Measurements from ENCODE around the gene ATXN7L1.

The ATXN7L1 gene

DNA sequence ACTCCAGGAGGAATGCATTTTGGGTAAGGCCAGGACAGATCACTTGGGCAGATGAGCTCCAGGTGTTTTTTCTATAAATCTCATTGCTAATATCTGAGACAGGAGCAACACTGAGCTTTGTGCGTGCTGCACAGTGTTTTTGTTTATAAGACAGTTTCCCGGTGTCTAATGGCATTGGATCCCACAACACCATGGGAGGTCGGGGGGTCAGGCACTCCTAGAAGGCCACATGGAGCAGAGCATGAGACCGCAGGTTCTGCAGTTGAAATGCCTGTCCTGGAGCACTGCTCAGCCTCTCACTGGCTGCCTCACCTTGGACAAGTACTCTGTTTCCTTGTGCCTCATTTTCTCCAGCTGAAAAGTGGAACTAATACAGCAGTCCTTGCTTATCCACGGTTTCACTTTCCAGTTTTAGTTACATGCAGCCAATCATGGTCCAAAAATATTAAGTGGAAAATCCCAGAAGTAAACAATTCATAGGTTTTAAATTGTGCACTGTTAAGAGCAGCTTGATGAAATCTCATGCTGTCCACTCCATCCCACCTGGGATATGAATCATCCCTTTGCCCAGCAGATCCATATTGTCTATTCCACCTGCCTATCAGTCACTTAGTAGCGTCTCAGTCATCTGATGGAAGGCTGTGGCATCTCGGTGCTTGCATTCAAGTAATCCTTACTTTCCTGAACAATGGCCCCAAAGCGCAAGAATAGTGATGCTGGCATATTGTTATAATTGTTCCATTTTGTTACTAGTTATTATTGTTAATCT, 35.2 kb downstream of the ATXN7L1 start:
- Histone ChIP-seq H3K4me2 (ENCODE audit: low read length) (no peak overlapping the region), H3K9ac (no peak overlapping the region), H2AFZ (no peak overlapping the region), H3K79me2 (peaks cover 10% of the 10 kb centered on the region), H3K9me3 (ENCODE audit: control insufficient read depth, low read length) (no peaks in the 10 kb centered on the region), H3K27ac (no peak overlapping the region), H3K4me1 (no peaks in the 10 kb centered on the region), H3K4me3 (ENCODE audit: low read depth, low read length) (no peak overlapping the region), H3K36me3 (ENCODE audit: control insufficient read depth, insufficient read depth, low read length) (no peaks in the 10 kb centered on the region), H3K27me3 (ENCODE audit: control insufficient read depth, insufficient read depth, low read length) (no peaks in the 10 kb centered on the region)
- TF ChIP-seq, protein P1, sequence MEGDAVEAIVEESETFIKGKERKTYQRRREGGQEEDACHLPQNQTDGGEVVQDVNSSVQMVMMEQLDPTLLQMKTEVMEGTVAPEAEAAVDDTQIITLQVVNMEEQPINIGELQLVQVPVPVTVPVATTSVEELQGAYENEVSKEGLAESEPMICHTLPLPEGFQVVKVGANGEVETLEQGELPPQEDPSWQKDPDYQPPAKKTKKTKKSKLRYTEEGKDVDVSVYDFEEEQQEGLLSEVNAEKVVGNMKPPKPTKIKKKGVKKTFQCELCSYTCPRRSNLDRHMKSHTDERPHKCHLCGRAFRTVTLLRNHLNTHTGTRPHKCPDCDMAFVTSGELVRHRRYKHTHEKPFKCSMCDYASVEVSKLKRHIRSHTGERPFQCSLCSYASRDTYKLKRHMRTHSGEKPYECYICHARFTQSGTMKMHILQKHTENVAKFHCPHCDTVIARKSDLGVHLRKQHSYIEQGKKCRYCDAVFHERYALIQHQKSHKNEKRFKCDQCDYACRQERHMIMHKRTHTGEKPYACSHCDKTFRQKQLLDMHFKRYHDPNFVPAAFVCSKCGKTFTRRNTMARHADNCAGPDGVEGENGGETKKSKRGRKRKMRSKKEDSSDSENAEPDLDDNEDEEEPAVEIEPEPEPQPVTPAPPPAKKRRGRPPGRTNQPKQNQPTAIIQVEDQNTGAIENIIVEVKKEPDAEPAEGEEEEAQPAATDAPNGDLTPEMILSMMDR (IDR thresholded peaks at IDR 0.05): no peak

DNA sequence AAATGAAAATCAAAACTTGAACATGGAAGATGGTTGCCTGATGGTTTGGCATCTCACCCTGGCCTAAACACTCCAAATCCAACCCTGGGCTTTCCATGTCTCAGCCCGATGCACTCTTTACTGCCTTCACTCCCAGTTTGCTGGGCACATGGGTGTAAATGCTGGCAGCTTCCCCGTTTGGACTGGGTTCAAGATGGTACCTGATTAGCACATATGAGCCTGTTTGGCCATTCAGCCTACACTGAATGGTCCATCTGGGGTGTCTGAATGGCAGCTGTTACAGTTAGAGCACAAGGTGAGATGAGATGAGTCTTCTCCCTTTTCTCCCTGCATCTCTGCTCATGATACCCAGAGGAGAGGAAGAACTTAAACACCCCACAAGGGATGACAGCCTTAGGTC, 37.1 kb downstream of the ATXN7L1 start:
- Histone ChIP-seq H3K27me3 (ENCODE audit: control insufficient read depth, insufficient read depth, low read length) (no peaks in the 10 kb centered on the region), H3K4me1 (no peaks in the 10 kb centered on the region), H3K9ac (no peak overlapping the region), H2AFZ (no peak overlapping the region), H3K4me2 (ENCODE audit: low read length) (no peak overlapping the region), H3K9me3 (ENCODE audit: control insufficient read depth, low read length) (no peaks in the 10 kb centered on the region), H3K27ac (no peak overlapping the region), H3K4me3 (ENCODE audit: low read depth, low read length) (no peak overlapping the region), H3K79me2 (peaks cover 7% of the 10 kb centered on the region), H3K36me3 (ENCODE audit: control insufficient read depth, insufficient read depth, low read length) (no peaks in the 10 kb centered on the region)
- TF ChIP-seq, protein P1 (IDR thresholded peaks at IDR 0.05): no peak

DNA sequence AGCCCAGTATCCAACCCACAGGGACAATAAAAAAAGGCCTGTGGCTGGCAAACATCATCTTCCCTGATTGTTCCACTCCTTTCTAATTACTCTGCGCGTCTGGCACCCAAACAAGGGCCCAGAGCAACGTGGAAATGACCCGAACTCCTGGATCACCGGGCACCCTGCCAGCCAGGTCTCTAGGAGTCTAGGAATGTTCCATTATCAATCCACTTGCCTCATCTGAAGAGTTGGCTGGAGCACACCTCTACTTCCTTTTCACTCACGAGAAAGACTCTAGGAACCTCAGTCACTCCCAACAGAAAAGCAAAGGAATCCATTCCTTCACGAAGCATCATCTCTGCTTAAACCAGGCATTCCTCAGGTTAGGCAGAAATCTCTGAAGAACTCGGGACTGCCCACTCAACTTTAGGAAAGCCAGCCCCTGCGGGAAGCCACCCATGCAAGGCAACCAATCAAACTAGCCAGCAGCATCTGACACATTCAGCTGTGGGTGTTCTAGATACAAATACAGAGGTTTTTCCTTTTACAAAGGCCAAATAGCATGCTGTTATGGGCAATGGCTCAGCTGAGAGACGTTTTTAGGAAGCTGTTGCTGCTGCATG, 37.7 kb downstream of the ATXN7L1 start:
- Histone ChIP-seq H3K9ac (no peak overlapping the region), H3K4me3 (ENCODE audit: low read depth, low read length) (no peak overlapping the region), H3K4me1 (no peaks in the 10 kb centered on the region), H3K79me2 (peaks cover 7% of the 10 kb centered on the region), H3K4me2 (ENCODE audit: low read length) (no peak overlapping the region), H2AFZ (no peak overlapping the region), H3K36me3 (ENCODE audit: control insufficient read depth, insufficient read depth, low read length) (no peaks in the 10 kb centered on the region), H3K27ac (no peak overlapping the region), H3K27me3 (ENCODE audit: control insufficient read depth, insufficient read depth, low read length) (no peaks in the 10 kb centered on the region), H3K9me3 (ENCODE audit: control insufficient read depth, low read length) (no peaks in the 10 kb centered on the region)
- TF ChIP-seq, protein P1 (IDR thresholded peaks at IDR 0.05): no peak

DNA sequence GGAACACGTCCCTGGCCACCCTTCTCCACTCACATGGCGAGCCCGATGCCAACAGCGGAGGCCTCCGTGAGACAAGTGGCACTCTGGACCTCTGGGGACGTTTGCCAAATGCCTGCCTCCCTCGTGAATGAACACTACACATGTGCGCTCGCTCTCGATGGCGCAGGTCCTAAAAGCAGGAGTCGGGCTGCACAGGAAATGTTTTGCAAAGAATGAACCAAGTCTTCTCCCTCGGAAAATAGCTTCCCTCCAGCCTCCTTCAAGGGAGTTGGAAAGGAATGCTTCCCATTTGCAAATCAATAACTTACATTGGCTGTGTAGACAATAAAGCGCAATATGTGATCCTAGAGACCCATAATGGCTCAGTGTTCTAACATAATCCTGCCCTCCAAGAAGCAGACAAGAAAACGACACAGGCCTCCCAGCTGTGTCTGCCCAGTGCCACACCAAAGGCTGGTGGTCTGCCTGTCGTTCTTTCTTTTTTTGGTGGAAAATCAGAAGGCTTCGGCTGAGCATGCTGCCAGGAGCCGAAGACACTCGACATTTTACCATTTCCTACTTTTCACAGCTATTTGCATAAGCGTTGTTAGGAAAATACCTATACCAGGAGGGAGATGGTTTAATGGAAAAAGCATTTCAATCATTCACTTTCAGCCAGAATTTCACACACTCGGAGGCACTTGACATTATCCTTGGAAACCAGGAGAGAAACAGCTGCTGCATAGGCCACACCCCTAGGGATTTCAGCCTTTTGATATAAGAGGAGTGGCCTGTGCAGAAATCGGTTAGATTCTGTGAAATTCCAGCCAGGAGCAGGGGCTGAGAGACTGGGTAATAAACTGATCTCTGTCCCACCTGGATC, 38.4 kb downstream of the ATXN7L1 start:
- H3K79me2 ChIP-seq: peaks cover 2% of the 10 kb centered on the region
- no peak overlapping the region for H3K4me3 ChIP-seq (ENCODE audit: low read depth, low read length)
- H3K27me3 ChIP-seq (ENCODE audit: control insufficient read depth, insufficient read depth, low read length): no peaks in the 10 kb centered on the region
- H3K4me1 ChIP-seq: no peaks in the 10 kb centered on the region
- TF ChIP-seq, protein P1 (IDR thresholded peaks at IDR 0.05): no peak
- H3K36me3 ChIP-seq (ENCODE audit: control insufficient read depth, insufficient read depth, low read length): no peaks in the 10 kb centered on the region
- H3K27ac ChIP-seq: no peak overlapping the region
- no peaks in the 10 kb centered on the region for H3K9me3 ChIP-seq (ENCODE audit: control insufficient read depth, low read length)
- no peak overlapping the region for H3K4me2 ChIP-seq (ENCODE audit: low read length)
- no peak overlapping the region for H2AFZ ChIP-seq
- H3K9ac ChIP-seq: no peak overlapping the region
